Kidney epithelial cell (primary cell): ENCODE data around the gene PSD2. TPM values are rescaled to one million over a fixed set of nuclear protein-coding genes. Genes with fewer than 3 reads are reported as not detected.

Experiments used
- DNase-seq: peaks from one replicate; pipeline ENCODE4 v3.0.0-alpha.2; 2010; ENCODE audit warnings: low read depth
- H3K27me3 ChIP-seq: 2 replicates; pipeline ENCODE4 v1.6.0; 2011; ENCODE audit warnings: low read length; ENCODE audit not compliant: control insufficient read depth, insufficient read depth
- H3K36me3 ChIP-seq: 2 replicates; pipeline ENCODE4 v1.5.1; 2011; ENCODE audit warnings: low read length; ENCODE audit not compliant: control insufficient read depth, insufficient read depth
- H3K4me3 ChIP-seq: 2 replicates; pipeline ENCODE4 v1.5.1; 2011; ENCODE audit warnings: low read depth, mild to moderate bottlenecking, control low read depth, low read length
- total RNA-seq: library from RNA; depleted of rRNA; stranded (reverse); fragments of >200 nt; gene quantifications from 2 replicates; pipeline ENCODE4 v1.2.3, GENCODE V29; 2015
- TF ChIP-seq, protein P1 (sequence below): IDR thresholded peaks from 2 replicates; pipeline ENCODE4 v1.5.1; 2011; ENCODE audit warnings: mild to moderate bottlenecking, moderate library complexity, low read length, control low read depth, inconsistent platforms; ENCODE audit not compliant: insufficient read depth, poor library complexity, severe bottlenecking

The PSD2 gene
- total RNA-seq, 1 donor from 2014 or later: 0.13 TPM

- no peak overlapping the region for H3K4me3 ChIP-seq
- peaks cover 5% of the 10 kb centered on the region for H3K27me3 ChIP-seq
- no peak for DNase-seq
- no peaks in the 10 kb centered on the region for H3K36me3 ChIP-seq
- TF ChIP-seq, protein P1, sequence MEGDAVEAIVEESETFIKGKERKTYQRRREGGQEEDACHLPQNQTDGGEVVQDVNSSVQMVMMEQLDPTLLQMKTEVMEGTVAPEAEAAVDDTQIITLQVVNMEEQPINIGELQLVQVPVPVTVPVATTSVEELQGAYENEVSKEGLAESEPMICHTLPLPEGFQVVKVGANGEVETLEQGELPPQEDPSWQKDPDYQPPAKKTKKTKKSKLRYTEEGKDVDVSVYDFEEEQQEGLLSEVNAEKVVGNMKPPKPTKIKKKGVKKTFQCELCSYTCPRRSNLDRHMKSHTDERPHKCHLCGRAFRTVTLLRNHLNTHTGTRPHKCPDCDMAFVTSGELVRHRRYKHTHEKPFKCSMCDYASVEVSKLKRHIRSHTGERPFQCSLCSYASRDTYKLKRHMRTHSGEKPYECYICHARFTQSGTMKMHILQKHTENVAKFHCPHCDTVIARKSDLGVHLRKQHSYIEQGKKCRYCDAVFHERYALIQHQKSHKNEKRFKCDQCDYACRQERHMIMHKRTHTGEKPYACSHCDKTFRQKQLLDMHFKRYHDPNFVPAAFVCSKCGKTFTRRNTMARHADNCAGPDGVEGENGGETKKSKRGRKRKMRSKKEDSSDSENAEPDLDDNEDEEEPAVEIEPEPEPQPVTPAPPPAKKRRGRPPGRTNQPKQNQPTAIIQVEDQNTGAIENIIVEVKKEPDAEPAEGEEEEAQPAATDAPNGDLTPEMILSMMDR: no peak
These were observed 43.0 kb downstream of the PSD2 start for GRCh38 chr5:139838381-139839197.

GRCh38 chr5:139839232-139839815 lies 43.7 kb downstream of the PSD2 start:
- Histone ChIP-seq H3K36me3 (no peaks in the 10 kb centered on the region), H3K4me3 (no peak overlapping the region), H3K27me3 (peaks cover 5% of the 10 kb centered on the region)
- DNase-seq: no peak
- TF ChIP-seq, protein P1: no peak

DNA sequence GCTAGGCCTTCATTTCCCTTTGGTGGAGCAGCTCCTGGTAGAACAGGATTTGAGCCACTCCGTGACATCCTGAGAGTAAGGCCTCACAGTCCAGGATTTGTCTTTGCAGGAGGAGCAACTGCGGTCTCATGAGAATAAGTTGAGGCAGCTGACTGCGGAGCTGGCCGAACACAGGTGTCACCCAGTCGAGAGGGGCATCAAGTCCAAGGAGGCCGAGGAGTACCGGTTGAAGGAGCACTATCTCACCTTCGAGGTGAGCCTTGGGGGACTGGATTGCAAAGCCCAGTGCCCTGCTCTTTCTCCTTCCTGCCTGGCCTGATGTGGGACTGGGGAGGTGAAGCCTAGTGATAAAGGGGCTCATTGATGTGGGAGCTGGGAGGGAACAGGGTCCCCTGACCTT lies 44.3 kb downstream of the PSD2 start:
- Histone ChIP-seq H3K4me3 (no peak overlapping the region), H3K27me3 (peaks cover 10% of the 10 kb centered on the region), H3K36me3 (no peaks in the 10 kb centered on the region)
- DNase-seq: no peak
- TF ChIP-seq, protein P1: no peak

DNA sequence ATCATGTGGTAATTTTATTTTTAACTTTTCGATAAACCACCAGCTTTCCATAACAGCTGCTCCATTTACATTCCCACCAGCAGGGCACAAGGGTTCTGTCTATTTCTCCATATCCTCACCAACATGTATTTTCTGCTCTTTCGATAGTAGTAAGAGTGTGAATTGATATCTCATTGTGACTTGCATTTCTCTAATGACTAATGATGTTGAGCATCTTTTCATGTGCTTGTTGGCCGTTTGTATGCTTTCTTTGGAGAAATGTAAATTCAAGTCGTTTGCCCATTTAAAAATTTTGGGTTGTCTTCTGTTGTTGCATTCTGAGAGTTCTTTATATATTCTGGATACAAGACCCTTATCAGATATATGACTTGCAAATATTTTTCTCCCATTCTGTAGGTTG lies 45.9 kb downstream of the PSD2 start:
- H3K27me3 ChIP-seq: peaks cover 21% of the 10 kb centered on the region

GRCh38 chr5:139842321-139842720 lies 46.7 kb downstream of the PSD2 start:
- no peak overlapping the region for H3K4me3 ChIP-seq
- TF ChIP-seq, protein P1: no peak
- DNase-seq: no peak
- no peaks in the 10 kb centered on the region for H3K36me3 ChIP-seq
- H3K27me3 ChIP-seq: peaks cover 25% of the 10 kb centered on the region

More for the DNA sequence above, 45.9 kb downstream of the PSD2 start:
- TF ChIP-seq, protein P1: no peak
- H3K4me3 ChIP-seq: no peak overlapping the region
- DNase-seq: no peak
- H3K36me3 ChIP-seq: no peaks in the 10 kb centered on the region
